ENCODE measurements around the gene COA8.
"Not testable (repeated sequence)": the region's sequence is repeated elsewhere in the genome, so short reads cannot be mapped to it uniquely, and the experiment has no call there.

COA8 gene

DNA sequence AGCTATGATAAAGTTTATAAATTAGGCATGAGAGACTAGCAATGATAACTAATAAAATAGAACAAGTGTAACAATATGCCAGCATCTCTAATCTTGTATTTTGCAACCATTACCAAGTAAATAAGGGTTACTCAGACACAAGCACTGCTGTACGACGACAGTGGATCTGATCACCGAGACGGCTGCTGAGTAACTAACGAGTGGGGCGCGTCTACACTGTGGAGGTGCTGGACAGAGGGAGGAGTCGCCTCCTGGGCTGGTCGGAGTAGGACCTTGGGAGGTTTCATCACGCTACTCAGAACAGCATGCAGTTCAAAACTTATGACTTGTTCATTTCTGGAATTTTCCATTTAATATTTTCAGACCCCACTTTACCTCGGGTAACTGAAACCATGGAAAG is 18.4 kb downstream of the COA8 start:
- no peak for DNase-seq

DNA sequence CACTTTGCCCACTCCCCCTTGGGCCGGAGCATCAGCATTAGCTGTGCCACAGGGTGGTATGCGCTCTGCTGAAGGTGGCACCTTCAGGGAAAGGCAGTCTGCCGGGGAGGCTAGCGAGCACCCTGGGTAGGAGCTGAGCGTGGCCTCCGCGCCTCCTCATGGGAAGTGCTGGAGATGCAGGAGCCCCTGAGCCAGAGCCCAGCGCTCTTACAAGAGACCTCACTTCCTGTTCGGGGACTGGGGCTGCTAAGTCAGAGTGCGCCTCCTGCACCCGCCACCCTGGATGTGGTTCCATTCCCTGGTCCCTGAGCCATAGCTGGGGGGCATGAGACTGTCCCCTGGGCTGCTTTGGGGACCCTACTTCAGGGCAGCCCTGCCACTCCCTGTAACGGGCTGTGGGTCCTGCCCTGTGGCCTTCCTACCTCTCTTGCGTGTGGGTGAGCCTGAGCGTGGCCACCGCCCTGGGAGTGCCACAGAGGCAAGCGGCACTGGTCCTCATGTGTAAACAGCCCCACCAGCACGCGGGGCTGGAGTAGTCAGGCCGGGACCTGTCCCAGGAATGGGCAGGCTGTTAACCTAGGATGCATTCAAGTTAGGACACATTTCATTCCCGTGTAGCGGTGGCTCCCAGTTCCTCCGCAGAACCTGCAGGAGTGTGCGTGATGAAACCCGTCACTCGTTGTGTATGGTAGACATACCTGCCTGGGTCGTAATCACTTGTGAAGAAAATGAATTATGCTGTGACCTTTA is 19.4 kb downstream of the COA8 start:
- no peak for DNase-seq

DNA sequence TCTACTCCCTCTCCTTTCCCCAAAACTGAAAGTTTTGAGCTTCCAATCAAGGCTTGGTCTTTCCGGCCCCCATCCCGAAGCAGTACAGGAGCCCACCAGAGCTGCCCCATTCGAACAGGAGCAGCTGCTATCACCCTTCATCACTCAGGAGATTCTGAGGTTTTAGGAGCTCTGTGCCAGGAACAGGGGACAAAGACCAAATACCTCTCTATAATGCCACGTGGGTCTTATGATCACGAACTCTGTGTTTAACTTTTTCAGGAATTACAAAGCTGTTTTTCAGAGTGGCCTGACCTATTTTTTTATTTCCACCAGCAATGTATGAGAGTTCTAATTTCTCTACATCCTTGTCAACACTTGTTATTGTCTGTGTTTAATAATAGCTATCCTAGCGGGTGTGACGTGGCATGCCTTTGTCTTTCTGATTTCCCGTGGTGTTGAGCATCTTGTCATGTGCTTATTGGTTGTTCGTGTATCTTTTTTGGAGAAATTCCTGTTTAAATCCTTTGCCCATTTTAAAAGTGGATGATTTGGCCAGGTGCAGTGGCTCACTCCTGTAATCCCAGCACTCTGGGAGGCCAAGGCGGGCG is 21.7 kb downstream of the COA8 start:
- DNase-seq: no peak

DNA sequence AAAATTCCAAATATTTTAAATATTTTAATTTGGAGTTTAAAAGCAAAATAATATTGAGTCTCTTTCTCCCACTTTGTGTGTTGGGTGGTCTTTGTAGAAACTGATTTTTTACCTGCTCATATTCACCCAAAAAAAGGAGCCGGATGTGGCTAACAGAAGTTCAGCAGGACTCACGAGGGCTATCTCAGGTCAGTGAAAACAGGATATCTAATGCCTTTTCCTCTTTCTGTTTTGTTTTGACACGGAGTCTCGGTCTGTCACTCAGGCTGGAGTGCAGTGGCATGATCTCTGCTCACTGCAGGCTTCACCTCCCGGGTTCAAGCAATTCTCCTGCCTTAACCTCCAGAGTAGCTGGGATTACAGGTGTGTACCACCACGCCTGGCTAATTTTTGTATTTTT is 30.8 kb downstream of the COA8 start:
- no peak for DNase-seq

DNA sequence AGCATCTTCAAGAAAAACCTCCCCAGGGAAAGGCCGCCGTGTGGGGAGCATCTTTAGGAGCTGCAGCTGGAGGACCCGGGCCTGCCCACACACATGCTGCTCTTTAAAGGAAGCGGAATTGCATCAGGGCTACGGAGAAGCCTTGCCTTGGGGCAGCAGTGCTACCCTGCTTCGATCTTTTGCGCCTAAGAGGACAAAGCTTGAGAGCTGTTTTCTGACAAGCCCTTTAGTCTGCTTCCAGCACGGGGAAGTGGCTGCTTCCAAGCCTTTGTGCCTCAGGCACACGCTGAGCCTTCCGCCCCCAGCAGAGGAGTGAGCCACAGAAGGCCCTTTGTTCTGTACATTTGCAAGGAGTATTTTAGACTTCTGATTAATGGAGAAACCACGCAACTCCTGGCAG is 31.5 kb downstream of the COA8 start:
- no peak for DNase-seq

DNA sequence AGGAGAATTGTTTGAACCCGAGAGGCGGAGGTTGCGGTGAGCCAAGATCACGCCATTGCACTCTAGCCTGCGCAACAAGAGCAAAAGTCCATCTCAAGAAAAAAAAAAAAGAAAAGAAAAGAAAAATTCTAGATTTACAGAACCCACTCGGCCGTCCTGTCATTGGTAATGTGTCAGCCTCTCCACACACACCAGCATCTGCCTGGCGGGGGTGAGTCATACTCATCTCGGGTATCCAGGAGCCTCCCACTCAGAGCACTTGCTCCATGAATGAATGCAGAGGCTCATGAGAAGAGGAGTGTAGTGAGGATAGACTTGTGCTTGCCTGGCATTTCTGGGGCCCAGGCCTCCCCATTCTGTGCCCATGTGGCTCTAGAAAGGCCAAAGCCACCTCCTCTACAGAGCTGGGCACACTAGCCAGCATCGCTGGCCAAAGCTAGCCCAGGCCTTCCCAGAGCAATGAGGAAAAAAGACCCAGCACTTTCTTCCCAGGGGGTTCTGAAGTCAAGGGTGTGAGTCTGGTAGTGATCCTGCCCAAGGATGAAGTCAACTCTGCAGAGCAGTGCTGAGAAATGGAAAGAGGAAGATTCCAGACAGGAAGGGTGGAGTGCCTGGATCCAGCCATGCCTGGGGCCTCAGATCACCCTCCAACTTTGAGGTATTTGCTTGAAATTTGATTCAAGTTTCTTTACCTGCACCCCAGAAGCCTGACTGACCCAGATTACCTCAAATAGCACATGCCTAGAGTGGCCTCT is 35.0 kb downstream of the COA8 start:
- DNase-seq: no peak

DNA sequence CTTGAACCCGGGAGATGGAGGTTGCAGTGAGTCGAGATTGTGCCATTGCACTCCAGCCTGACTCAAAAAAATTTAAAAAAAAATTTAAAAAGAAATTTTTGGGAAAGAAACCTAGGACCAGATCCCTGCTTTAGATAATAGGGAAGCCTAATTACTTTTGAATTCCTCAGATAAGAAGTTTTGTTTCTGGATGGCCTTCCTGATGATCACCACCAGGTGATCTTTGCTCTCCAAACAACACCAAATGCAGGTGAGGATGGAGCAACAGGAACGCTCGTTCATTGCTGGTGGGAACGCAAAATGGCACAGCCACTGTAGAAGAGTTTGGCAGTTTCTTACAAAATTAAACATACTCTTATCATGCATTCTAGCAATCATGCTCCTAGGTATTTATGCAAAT is 37.7 kb downstream of the COA8 start:
- no peak for DNase-seq

DNA sequence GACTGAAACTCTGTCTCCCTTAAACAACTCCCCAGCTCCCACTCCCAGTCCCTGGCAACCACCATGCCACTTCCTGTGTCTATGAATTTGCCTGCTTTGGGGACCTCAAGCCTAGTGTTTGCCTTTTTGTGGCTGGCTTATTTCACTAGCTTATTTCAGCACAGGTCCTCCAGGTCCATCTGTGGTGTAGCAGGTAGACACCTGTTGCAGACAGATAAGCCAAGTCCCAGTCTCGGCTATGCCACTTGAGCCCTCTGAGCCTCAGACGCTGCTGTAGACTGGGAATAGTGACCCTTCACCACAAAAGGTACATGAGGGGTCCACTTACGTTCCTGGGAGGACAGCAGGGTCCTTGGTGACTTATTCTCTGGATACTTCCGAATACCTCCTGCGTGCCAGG is 41.9 kb downstream of the COA8 start:
- DNase-seq: no peak

DNA sequence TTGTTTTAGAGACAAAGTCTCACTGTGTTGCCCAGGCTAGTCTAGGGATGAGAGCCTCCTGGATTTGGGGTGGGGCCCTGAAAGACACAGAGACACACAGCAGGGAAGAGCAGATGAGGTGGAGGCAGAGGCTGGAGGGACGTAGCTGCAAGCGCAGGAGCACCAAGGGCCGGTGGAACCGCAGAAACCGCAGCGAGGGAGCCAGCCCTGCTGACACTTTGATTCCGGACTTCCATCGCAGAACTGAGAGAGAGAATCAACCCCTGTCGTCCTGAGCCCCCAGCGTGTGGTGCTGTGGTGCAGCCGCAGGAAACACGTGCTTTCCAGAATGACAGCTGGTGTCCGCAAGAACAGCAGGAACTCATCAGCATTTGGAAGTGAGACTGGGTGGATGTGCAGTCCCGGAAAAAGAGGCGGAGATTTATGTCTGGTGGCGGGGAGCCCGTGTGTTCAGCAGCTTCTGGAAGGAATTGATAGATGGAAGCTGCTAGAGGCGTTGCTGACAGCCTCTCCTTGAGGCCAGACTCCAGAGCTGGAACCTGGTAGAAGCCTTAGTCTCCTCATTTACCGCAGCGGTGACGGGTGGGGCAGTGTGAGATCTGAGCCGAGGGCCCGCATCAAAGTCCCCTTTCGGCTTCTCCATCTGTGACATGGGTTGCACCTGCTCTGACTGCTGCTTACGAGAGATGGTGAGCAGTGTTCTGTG is 44.4 kb downstream of the COA8 start:
- DNase-seq: peak; percentile 91

DNA sequence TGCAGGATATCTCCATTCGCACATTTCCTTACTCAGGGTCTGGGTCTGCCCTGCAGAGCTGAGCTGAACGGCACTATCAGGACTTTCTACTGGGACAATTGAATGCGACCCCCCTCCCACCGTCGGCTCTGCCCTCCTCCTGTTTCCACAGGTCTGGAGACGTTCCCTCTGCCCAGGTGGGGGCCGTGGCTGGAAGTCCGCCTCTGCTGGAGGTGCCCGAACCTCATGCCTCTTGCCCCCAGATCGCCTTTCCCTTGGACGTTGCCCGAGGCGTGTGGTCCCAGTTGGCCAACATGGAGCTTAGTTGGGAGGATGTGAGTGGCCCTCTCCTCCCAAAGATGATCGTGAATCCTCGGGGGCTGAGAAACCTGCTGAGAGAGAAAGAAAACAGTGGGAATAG is 45.1 kb downstream of the COA8 start:
- DNase-seq: no peak

DNA sequence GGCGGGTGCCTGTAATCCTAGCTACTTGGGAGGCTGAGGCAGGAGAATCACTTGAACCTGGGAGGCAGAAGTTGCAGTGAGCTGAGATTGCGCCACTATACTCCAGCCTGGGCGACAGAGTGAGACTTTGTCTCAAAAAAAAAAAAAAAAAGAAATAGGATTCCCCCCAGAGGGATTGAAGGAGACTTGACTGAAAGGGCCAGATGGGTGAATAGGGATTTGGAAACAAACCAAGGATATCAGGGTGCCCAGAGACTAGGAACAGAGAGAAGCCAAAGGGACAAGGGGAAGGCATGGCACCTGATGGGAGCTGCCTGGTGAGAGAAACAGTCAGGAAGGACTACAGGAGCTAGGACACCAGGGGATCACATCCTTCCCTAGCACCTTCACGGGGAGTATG is 46.3 kb downstream of the COA8 start:
- not testable (repeated sequence) for DNase-seq

DNA sequence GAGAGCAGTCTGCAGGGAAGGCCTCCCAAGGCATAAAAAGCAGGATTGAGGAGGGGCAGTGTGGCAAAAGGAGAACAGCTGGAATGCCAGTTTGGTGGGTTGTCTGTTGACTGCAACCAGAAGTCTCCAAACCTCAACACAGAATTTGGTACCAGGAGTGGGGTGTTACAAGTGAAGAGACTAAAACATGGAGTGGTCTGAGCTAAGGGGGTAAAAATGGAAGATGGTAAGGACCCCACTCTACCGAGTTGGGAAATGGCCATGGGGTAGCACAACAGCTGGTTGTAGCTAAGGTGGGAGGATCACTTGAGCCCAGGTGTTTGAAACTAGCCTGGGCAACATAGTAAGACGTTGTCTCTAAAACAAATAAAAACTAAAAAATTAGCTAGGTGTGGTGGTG is 48.5 kb downstream of the COA8 start:
- no peak for DNase-seq

DNA sequence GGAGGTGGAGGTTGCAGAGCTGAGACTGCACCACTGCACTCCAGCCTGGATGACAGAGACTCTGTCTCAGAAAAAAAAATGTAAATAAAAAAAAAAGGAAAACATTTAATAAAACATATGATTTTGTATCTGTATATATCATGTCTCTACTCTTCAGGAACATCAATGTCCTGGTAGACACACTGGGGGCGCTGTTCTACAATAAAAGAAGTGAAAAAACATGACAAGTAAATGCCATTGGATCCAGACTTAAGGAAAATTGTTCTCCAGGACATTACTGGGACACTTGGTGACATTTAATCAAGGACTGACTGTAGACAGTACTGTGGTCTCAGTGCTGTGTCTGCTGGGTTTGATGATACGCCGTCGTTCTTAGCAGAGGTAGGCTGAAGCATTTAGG is 50.8 kb downstream of the COA8 start:
- no peak for DNase-seq

DNA sequence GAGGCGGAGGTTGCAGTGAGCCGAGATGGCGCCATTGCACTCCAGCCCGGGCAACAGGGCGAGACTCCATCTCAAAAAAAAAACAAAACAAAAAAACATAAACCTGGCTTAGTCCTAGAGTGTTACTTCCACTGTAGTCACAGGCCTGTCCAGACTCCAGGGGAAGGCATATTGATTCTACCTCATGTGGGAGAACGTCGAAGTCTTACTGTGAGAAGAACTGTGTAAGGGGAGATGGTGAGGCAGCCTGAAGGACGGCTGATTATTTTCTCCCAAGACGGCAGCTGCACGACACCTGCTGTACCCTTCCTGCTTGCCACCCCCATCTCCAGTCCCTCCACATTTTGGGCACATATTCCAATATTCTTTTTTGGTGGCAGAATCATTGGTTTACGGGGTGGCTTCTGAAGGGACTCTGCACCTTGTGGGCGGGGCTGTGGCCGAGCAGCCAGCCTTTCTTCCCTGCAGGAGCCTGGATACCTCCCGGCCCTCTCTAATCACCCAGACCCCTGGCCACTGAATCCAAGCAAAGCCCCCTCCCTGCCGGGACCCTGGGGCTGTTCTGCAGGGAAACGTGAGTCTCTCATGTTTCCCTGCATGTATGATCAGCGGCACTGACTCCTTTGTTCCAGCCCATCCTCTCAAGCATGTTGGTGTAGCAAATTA is 54.0 kb downstream of the COA8 start:
- no peak for DNase-seq

DNA sequence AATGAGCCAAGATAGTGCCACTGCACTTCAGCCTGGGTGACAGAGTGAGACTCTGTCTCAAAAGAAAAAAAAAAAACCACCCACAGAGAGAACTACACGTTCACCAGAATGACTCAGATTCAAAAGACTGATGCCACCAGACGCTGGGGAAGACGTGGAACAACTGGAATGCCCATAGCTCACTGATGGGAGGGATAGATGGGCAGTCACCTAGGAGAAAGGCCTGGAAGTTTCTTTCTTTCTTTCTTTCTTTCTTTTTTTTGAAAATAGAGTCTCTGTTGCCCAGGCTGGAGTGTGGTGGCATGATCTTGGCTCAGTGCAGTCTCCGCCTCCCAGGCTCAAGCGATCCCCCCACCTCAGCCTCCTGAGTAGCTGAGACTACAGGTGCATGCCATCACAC is 56.3 kb downstream of the COA8 start:
- no peak for DNase-seq

DNA sequence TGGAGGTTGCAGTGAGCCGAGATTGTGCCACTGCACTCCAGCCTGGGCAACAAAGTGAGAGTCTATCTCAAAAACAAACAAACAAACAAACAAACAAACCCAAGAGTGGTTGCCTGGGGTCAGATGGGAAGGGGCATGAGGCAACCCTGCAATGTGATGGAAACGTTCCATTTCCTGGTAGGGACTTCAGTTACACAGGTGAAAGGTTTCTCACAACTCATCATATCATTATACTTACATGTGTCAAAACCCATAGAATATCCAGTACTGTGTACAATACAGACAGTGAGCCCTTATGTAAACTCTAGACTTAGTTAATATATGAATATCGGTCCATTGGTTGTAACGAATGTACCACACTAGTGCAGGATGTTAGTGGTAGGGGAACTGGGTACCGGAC is 59.1 kb downstream of the COA8 start:
- DNase-seq: no peak

DNA sequence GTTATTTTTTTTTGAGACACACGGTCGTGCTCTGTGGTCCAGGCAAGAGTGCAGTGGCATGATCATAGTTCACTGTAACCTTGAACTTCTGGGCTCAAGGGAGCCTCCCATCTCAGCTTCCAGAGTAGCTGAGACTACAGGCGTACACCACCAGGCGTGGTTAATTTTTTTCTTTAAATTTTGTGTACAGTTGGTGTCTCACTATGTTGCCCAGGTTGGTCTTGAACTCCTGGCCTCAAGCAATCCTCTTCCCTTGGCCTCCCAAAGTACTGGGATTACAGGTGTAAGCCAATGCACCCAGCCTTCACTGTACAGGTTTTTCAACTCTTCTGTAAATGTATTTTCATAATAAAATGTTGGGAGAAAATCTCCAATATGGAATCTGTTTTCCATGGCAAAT is 60.5 kb downstream of the COA8 start:
- DNase-seq: no peak

DNA sequence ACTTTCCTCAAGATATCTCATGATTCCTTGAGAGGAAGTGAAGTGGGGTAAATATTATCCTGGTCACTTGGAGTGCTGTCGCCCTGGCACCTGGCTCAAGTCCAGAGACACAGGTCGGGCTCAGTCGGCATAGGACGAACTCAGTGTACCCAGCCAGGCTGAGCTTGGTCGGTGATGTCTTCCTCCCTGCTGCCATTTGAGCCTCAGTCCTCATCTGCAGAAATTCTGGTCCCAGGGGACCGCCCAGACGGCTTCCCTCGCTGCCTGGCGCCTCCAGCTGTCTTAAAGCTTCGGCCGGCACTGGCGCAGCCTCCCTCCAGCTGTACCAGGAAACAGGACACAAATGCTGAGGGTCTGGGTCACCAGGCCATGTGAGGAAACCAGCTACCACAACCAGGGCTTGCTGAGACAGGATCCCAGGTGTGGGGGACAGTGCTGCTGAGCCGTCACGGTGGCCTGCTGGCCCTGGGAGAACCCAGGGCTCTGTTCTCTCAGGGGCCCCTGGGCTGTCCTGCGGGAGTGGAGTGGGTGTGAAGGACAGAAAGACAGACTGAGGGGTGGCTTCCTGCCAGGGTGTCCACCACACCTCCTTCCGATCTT is 61.2 kb downstream of the COA8 start:
- DNase-seq: no peak

DNA sequence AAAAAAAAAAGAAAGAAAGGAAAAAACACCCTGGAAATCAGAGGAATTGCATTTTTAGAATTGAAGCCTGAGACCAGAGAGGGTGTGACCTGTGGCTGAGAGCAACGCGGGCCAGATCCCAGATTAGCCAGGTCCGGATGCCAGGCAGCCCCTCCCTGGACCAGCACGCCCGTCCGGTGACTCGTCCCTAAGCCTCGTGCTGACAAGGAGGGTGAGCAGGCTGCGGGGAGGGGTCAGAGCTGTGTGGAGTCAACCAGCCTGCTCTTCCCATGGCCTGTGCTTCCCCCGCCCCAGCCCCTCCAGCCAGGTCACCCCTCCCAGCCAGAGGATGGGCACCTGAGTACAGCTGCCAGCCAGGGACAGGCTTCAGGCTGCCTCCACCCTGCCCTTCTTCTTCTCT is 62.1 kb downstream of the COA8 start:
- DNase-seq: peak; percentile 82

DNA sequence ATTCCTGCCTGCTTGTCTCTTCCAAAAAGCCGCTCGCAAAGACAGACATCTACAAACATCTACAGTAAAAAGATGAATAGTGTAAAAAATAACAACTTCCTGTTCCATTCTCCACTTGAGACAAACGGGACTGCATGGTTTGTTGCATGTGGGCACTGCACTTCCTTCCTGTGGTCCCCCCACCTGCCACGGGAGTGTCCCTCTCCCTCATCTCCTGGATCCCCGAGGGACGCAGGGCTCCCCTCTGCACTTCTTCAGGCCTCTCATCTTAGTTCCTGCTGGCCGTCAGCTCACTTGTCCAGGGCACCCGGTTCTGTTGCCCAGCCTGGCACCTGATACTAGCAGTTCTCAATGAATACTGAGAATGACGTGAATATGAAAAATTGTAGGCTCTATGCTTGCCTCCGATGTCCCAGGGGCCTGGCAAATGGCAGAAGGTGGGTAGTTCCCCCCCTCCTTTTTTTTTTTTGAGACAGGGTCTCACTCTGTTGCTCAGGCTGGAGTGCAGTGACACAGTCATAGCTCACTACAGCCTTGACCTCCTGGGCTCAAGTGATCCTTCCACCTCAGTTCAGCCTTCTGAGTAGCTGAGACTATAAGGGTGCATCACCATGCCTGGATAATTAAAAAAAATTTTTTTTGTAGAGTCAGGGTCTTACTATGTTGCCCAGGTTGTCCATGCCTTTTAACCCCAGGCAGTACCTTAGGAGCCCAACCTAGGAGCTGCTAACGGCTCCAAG is 62.8 kb downstream of the COA8 start:
- DNase-seq: peak; percentile 30

DNA sequence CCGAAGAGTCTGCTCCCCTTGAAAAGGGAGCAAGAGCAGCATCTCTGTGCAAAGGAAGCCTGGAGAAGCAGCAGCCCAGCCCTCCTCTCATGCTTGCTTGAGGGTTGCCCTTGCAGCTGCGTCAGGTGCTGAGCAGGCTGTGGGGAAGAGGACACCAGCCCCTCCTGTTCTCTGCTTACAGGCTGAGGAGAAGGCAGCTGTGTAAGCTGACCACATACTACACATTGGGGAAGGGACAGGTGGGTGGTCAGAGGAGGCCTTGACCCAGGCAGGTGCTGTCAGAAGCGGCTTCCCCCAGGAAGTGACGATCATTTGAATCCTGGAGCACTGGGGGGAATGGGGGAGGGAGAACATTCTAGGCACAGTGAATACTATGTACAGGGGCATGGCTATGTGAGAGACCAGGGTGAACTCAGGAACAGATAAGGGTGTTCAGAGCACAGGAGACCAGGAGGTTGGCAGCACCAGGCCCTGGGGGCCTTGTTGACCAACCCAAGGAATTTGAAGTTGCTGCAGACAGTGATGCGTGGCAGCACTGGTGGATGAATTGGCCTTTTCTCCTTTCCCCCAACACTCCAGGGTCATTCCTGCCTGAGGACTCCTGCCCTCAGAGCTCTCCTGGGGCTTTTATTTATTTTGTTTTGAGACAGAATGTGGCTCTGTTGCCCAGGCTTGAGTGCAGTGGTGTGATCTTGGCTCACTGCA is 63.5 kb downstream of the COA8 start:
- DNase-seq: peak; percentile 20

All from hematopoietic multipotent progenitor cell treated with erythropoietin and hydrocortisone succinate and interleukin-3 and kit ligand, for 4 days (in vitro differentiated cells).